Breast epithelium (tissue), 3 donors: ENCODE measurements around the gene ACTL10.

Experiments
- POLR2A ChIP-seq: fragments of 450-650 bp; IDR thresholded peaks from one replicate; pipeline ENCODE4 v1.6.1; 2016; ENCODE audit warnings: antibody characterized with exemption, mild to moderate bottlenecking, moderate library complexity
- POLR2AphosphoS5 ChIP-seq, 3 donors: sonication (generic); formaldehyde crosslinking; IDR thresholded peaks; one replicate each; pipeline ENCODE4 v1.6.1; 2017; ENCODE audit warnings: antibody characterized with exemption in 3 of 3
- TF ChIP-seq, protein P1 (sequence below), 3 donors: fragments of 450-650 bp; IDR thresholded peaks; one replicate each; pipeline ENCODE4 v1.5.1; 2016 to 2017; ENCODE audit warnings: antibody characterized with exemption in 3 of 3, mild to moderate bottlenecking in 3 of 3, moderate library complexity in 3 of 3

DNA sequence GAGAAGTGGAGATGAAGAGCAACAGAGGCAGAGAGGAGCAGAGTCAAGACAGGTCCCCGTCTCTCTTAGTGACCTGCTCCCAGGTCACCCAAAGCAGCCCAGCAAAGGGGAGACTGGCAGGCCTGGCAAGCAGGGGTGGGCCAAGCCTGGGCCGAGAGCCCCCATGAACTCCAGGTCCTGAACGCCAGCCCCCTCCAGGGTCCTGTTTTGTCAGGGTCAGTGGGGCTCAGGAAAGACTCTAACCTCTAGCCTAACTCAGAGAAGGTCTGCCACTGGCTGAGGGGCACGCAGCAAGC is 6.3 kb downstream of the ACTL10 start:
- TF ChIP-seq, protein P1, sequence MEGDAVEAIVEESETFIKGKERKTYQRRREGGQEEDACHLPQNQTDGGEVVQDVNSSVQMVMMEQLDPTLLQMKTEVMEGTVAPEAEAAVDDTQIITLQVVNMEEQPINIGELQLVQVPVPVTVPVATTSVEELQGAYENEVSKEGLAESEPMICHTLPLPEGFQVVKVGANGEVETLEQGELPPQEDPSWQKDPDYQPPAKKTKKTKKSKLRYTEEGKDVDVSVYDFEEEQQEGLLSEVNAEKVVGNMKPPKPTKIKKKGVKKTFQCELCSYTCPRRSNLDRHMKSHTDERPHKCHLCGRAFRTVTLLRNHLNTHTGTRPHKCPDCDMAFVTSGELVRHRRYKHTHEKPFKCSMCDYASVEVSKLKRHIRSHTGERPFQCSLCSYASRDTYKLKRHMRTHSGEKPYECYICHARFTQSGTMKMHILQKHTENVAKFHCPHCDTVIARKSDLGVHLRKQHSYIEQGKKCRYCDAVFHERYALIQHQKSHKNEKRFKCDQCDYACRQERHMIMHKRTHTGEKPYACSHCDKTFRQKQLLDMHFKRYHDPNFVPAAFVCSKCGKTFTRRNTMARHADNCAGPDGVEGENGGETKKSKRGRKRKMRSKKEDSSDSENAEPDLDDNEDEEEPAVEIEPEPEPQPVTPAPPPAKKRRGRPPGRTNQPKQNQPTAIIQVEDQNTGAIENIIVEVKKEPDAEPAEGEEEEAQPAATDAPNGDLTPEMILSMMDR (IDR thresholded peaks at IDR 0.05): no peak
- TF ChIP-seq POLR2A (no peak), POLR2AphosphoS5 (IDR thresholded peaks at IDR 0.05) (no peak)
